Kidney glomerular epithelial cell (primary cell): ENCODE measurements around the gene SNN.
A peak's percentile ranks its signal among the peaks of the same experiment; 100 is the strongest.

ENCODE experiments used
- DNase-seq: peaks from one replicate; lab custom pipeline; 2025; lab: John Stamatoyannopoulos, UW

The SNN gene

GRCh38 chr16:11679941-11680911, 12.0 kb downstream of the SNN start:
- no peak for DNase-seq

DNA sequence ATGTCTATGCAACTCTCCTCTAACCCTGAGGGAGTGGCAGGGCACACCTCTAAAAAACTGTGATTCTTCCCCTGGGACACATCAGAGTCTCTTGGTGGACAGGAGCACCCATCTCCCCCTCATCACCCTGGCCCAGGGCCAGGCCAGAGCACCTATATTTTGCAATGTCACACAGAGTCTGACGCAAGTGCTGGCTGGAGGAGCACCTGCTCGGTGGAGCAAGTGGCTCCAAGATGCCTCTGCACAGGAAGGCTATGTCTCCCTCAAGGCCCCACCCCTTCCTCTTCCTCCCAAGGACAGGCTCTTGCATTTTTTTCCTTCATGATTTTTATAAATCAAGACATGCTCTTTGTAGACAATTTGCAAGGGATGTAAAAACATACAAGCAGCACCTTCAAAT, 13.3 kb downstream of the SNN start:
- no peak for DNase-seq

DNA sequence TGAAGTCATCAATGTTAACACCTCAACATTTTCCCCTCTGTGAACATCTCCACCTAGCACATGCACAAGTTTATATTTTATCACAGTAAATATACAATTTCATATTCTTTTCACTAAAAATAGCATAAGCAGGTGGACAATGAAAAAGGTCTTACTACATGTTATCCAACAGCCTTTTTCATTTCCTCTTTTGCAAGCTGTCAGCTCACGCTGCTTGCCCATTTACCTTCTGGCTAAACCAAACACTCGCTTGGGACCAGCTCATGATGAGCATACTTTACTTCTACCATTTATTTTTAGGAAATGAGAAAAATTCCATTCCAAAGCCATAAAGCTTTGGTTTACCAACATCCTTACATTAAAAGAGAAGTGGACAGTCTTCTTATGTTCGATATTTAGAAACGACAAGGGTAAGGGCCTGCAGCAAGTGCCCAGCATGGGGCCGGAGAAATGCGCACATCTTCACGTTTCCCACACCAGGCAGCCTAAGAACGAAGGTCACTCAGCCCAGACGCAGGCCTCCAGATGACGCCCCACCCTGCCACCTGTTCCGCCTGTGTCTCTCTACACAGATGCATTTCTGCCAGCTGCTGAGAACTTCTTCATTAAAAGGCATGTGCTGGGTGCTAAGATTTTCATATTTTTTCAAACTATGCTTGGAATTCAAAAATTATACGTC, 13.9 kb downstream of the SNN start:
- DNase-seq = no peak

GRCh38 chr16:11682655-11683096, 14.4 kb downstream of the SNN start:
- DNase-seq = peak; percentile 95

- no peak for DNase-seq
Observed at GRCh38 chr16:11683145-11683544, 14.9 kb downstream of the SNN start.

DNA sequence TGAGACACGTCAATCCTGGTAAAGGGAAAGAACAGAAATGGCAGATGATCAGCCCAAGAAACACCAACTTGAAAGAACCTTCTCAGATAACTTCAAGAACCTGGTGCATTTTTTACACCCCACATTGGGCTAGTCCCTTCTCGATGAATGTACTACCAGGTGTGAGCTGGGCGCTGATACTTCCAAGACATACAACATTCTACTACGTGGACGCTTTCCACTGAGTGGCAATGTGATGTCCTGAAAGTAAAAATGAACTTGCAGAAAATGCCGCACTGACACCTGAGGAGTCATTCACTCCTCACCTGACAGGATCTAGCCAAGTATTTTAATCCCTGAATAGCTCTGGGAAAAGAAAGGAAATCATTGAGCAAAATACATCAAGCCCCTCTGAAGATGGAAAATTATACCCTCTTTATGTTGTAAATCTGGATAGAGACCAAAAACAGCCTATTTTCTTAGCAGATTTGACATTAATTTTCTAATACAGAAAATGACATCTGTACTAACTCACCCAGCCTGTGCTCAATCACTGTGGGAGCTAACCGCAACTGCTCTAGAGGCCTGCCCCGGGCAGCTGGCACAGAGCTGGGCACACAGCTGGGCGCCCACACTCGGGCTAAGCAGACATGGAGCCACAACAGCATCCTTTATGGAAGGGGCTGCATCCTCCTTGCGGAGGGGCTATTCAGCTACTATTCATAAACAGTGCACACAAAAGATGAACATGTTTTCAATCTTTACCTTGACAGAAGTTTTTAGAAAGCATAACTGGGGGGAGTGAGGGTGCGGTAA, 16.2 kb downstream of the SNN start:
- DNase-seq = no peak

- no peak for DNase-seq
Observed at GRCh38 chr16:11685844-11686618, 17.8 kb downstream of the SNN start.

DNA sequence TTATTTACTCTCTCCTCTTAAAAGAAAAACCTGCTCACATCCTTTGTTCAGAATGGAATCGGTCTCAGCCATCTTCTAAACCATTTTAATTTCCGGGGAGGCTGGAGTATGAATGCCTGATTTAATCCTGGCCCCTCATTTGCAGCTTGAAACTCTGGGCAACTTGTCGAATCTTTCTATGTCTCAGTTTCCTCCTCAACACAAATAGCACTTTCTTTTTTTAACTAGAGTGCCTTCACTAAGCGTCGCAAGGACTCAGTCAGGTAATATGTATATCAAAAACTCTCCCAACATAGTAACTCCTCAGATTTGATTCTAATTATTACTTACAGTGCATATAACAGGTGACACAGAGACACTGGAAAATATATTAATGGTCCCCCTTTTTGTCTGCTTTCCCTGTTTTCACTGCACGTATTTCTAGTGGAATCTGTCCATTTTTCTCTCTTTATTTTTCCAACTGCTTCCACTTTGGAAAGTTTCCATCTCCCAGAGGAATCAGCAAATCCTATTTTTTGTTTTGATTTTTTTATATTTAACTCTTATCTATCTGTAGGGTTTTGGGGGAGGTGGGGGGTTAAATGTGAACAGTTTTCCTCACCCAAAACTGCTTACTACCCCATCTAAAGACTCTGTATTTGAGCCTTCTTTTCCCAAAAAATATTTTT, 18.6 kb downstream of the SNN start:
- no peak for DNase-seq

DNA sequence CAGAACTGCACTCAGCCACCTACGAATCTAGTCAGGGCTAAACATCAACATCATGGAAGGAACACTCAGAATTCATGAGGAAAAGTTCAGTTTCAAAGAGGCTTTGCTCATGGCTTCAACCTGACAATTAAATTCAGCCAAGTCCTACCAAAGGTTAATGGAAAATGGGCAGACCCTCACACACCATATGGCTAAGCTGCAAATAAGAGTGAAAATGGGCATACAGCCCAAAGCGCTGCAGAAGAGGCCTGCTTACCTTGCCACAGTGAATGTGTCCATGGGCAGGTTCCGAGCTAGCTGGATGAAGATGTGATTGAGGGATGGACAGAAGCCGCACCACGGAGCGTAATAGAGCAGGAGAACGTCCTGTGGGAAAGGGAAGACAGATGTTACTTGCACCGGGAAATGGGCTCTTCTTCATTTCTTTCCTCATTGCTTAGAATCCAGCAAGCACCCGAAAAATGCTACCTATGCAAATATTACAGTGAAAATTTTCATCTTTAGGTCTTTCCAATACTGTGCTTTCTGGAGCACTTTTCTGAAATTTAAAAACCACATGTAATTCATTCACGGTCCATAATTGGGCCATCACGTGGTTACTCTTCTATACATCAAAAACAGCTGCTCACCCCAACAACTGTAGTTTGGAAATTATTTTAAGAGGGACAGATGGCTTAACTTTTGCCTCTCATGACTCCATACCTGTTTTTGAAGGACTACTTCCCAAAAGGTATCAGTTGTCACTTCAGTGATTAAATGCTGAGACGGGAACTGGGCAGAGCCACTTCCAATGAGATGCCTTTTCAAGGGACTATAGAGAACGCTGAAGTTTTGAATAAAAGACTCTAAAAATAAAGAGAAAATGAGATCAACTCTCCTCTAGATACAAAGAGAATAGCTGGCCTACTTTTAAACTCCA, 19.6 kb downstream of the SNN start:
- no peak for DNase-seq

- DNase-seq = no peak
Observed at GRCh38 chr16:11688520-11688886, 20.2 kb downstream of the SNN start.

- no peak for DNase-seq
Observed at GRCh38 chr16:11689031-11689840, 21.0 kb downstream of the SNN start.

GRCh38 chr16:11691235-11691634, 23.0 kb downstream of the SNN start:
- DNase-seq = no peak

DNA sequence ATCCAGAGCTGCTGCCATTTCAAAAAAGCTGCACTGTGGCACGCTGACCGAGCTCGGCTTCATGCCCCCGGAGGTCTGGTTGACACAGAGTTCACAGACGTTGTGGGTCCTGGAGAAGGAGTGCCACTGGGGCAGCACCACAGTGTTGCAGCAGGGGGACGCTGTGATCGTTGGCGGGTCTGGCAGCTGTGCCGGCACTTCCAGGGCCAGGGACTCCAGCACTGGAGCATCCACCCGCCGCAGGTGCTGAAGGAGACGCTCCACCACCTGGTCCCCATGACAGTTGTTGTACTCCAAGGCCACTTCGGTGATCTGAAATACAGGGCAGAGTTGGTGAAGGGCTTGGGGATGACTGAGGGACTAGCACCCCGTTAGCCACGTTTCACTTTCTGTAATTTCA, 23.5 kb downstream of the SNN start:
- DNase-seq = no peak

DNA sequence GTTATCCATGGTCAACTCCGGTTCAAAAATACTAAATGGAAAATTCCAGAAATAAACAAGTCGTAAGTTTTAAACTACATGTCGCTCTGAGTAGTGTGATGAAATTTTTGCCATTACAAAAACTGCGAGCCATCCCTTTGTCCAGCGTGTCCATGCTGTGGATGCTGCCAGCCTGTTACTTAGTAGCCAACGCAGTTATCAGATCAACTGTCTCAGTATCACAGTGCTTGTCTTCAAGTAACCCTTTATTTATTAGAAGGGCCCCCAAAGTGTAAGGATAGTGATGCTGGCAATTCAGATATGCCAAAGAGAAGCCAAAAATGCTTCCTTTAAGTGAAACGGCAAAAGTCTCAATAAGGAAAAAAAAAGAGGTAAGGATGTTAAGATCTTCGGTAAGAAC, 23.9 kb downstream of the SNN start:
- DNase-seq = no peak

DNA sequence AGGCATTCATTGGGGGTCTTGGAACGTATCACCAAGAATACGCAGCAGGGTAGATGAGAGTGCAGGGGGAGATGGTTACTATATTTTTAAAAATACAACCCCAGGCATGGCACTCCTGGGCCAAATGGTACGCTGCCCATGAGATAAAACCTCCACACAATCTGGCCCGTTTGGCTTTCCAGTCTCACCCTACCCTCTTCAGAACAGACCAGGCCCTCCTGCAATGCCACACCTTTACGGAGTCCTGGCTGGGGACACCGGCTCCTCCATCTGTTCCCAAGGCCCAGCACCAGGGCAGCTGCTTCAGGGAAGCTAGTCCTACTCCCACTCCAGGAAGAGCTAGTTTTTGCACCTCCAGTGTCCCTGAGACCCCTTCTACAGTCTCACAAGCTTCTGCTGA, 24.4 kb downstream of the SNN start:
- no peak for DNase-seq

DNA sequence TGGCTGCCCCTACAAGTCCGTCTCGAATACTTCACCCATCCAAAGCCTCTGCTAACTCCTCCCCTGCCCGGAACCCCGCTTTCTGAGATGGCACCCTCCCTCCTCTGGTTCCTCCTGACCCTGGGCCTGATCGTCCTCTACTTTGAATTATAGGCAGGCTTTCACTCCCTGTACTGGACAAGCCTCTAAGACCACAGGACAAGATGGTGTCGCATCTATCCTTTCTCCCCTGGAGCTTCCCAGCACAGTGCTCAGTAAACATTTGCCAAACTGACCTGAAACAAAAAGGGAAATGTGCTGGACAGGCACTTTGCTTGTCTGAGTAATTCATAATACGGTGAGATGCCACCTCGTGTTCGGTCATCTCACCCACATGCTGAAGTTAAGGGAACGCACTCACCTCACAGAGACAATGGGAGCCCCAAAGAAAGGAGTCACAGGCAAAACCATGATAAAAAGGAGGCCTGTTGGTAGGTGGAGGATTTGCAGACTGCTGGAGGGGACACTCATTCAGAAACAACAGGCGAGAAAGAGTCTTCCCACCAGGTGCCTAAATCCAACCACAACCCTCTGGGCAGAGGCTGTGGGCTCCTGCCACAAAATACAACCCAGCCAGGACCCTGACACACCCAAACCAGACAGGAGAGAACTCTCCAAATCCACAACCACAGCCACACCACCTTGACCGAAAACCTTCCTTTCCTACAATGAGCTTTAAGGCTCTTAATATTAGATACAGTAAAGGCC, 28.2 kb downstream of the SNN start:
- DNase-seq = no peak

- no peak for DNase-seq
Observed at GRCh38 chr16:11697319-11697718, 29.1 kb downstream of the SNN start.

DNA sequence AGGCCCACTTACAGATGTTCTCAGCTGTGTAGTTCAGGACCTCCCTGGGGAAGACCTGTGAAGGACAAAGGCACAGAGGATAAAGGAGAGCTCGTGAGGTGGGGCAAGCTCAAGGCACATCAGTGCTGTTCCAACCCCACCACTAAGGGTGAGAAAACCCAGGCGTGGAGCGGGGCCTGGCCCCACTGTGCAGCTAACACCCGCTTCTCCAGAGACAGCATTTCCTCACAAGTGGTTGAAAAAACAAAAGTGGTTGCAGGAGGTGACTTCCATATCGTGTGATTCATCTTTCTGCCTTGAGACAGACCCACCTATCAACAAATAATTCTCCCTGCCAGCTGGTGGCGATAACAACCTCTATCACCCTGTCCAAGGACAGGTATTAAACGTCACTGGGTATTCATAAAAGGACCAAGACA, 30.0 kb downstream of the SNN start:
- DNase-seq = peak; percentile 70
